Brain microvascular endothelial cell (primary cell): ENCODE results near the gene CRY1.

Source experiments
- DNase-seq: peaks from one replicate; pipeline ENCODE4 v3.0.0-alpha.2; 2020
- H3K27ac ChIP-seq: fragments of 250-450 bp; sonication (Bioruptor Pico); 2 replicates; pipeline ENCODE4 v1.5.1; 2020; ENCODE audit warnings: mild to moderate bottlenecking, moderate library complexity
- H3K27me3 ChIP-seq: fragments of 250-450 bp; sonication (Bioruptor Pico); replicated peaks from 2 replicates; pipeline ENCODE4 v1.5.1; 2020; ENCODE audit warnings: mild to moderate bottlenecking
- H3K36me3 ChIP-seq: fragments of 250-450 bp; sonication (Bioruptor Pico); replicated peaks from 2 replicates; pipeline ENCODE4 v1.5.1; 2020; ENCODE audit warnings: mild to moderate bottlenecking
- H3K4me3 ChIP-seq: 2 replicates; pipeline ENCODE4 v1.5.1; 2011; ENCODE audit warnings: low read depth, mild to moderate bottlenecking, control low read depth, low read length, moderate library complexity
- CTCF ChIP-seq: IDR thresholded peaks from 2 replicates; pipeline ENCODE4 v1.5.1; 2011; ENCODE audit warnings: low read depth, mild to moderate bottlenecking, moderate library complexity, low read length, control low read depth, inconsistent platforms; ENCODE audit errors: missing control alignments
- in situ Hi-C: cut with HindIII; loops from 2 replicates; pipeline ENCODE4 v1.10.0; 2017; ENCODE audit warnings: low sequenced_read_pairs, low pct_ligation_motif_present

The CRY1 gene

DNA sequence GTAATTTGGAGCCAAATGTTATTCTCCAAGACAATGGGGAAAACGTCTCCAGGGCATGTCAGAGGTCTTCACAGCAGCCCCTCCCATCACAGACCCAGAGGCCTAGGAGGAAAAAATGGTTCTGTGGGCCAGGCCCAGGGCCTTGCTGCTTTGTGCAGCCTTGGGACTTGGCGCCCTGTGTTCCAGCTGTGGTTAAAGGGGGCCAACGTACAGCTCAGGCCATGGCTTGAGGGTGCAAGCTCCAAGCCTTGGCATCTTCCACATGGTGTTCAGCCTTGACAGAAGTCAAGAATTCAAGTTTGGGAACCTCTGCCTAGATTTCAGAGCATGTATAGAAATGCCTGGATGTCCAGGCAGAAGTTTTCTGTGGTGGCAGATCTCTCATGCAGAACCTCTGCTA lies 3.2 kb upstream of the CRY1 start:
- in situ Hi-C loops = no loop called here
- H3K36me3 ChIP-seq = no peaks in the 10 kb centered on the region
- no peak overlapping the region for H3K27ac ChIP-seq
- no peaks in the 10 kb centered on the region for H3K27me3 ChIP-seq
- no peak for TF ChIP-seq CTCF
- no peak for DNase-seq
- no peak overlapping the region for H3K4me3 ChIP-seq

- Histone ChIP-seq H3K27ac (peak overlapping the region; percentile 92), H3K4me3 (peak overlapping the region; percentile 91), H3K27me3 (no peaks in the 10 kb centered on the region), H3K36me3 (no peaks in the 10 kb centered on the region)
- TF ChIP-seq CTCF = no peak
- in situ Hi-C loops = no loop called here
- no peak for DNase-seq
Measured at GRCh38 chr12:107094183-107094448, 767 bp upstream of the CRY1 start.

- no peaks in the 10 kb centered on the region for H3K36me3 ChIP-seq
- in situ Hi-C loops = no loop called here
- peak; percentile 32 for DNase-seq
- H3K4me3 ChIP-seq = peak overlapping the region; percentile 91
- TF ChIP-seq CTCF = no peak
- peak overlapping the region; percentile 92 for H3K27ac ChIP-seq
- no peaks in the 10 kb centered on the region for H3K27me3 ChIP-seq
Measured at GRCh38 chr12:107092669-107093416, 506 bp downstream of the CRY1 start.

DNA sequence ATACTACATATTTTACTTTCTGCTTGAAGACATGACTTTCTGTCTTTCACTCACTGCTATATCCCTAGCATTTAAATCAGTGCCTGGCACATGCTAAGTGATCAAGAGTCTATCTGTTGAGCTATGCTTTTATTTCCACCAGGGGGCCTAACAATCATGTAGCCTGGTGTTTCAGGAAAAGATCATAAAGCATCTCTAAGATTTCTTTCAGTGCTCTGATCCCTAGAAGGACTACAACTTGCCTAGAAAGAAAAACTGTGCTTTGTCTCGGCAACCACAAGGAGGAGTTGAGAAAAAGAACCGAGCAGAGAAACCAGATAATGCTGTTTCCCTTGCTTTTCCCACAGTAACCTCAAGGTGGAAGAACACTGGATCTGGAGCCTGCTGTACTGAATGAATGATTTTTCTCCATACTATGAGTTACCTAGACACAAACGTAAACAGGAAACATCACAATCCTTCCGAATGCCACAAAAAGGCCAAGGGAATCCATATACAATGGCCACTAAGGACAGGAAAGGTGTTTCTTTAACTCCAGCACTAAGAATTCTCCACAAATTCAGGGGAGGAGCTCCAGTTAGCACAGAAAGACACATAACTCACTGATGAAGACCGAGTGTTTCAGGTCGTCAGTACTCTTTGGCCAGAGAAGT lies 1.2 kb downstream of the CRY1 start:
- H3K27ac ChIP-seq = peak overlapping the region; percentile 92
- no peaks in the 10 kb centered on the region for H3K36me3 ChIP-seq
- in situ Hi-C loops = no loop called here
- peak overlapping the region; percentile 91 for H3K4me3 ChIP-seq
- DNase-seq = peak; percentile 95
- peak; percentile 77 for TF ChIP-seq CTCF
- no peaks in the 10 kb centered on the region for H3K27me3 ChIP-seq

DNA sequence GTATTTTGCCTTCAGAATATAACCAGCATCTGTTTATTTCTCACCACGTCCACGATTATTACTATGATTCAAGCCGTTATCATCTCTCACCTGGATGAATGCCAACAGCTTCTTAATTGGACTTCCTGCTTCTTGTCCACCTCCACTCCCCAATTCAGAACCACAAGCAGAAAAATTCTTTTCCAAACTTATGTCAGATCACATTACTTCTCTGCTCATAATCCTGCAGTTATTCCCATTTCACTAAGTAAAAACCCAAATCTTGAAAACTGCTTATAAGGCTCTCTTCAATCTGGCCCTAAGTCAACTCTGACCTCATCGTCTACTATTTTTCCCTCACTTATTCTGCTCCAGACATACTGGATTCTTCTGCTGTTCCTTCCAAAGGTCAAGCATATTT lies 2.0 kb downstream of the CRY1 start:
- peak; percentile 59 for DNase-seq
- TF ChIP-seq CTCF = no peak
- H3K36me3 ChIP-seq = no peaks in the 10 kb centered on the region
- H3K27me3 ChIP-seq = no peaks in the 10 kb centered on the region
- in situ Hi-C loops = no loop called here
- peak overlapping the region; percentile 92 for H3K27ac ChIP-seq
- peak overlapping the region; percentile 42 for H3K4me3 ChIP-seq

GRCh38 chr12:107090711-107091110 lies 2.6 kb downstream of the CRY1 start:
- Histone ChIP-seq H3K27me3 (no peaks in the 10 kb centered on the region), H3K36me3 (no peaks in the 10 kb centered on the region), H3K4me3 (no peak overlapping the region), H3K27ac (no peak overlapping the region)
- no peak for TF ChIP-seq CTCF
- in situ Hi-C loops = no loop called here
- no peak for DNase-seq
